A549 (cell line): ENCODE results near the gene FGD4. TPM values are rescaled to one million over a fixed set of nuclear protein-coding genes. Genes with fewer than 3 reads are reported as not detected.
A peak's percentile ranks its signal among the peaks of the same experiment; 100 is the strongest.

Source experiments
- ATAC-seq, 2 experiments: fragments of 200-7000 bp in 1 of 2; fragments of >200 bp in 1 of 2; cut with Nextera tagmentation in 1 of 2; cut with Tn5 transposase in 1 of 2; 3 replicates each; pipeline versions ENCODE4 v1.8.0 to v1.9.1; 2018 to 2020; ENCODE audit warnings: mild to moderate bottlenecking in 1 of 2, moderate library complexity in 1 of 2
- CTCF ChIA-PET: fragments of 300-600 bp; sonication (Branson Sonifier 250); formaldehyde crosslinking; extraction: SDS; loops from one replicate; lab custom pipeline; 2021; ENCODE audit warnings: antibody characterized with exemption, inconsistent platforms; lab: Yijun Ruan, JAX
- POLR2A ChIA-PET: fragments of 350-600 bp; formaldehyde crosslinking; extraction: SDS; loops from one replicate; lab custom pipeline; 2021; ENCODE audit warnings: antibody characterized with exemption, inconsistent platforms; lab: Yijun Ruan, JAX
- DNase-seq, 2 experiments: peaks; one replicate each; pipeline versions ENCODE4 v3.0.0 to v3.0.0-alpha.2; 2011 to 2016; ENCODE audit warnings: low read depth in 1 of 2, low spot score in 1 of 2
- FAIRE-seq: peaks from 2 replicates; lab custom pipeline; 2011; peaks lifted over from hg19 to GRCh38; lab: Jason Lieb, UNC
- H3K27ac ChIP-seq, 2 experiments: fragments of >200 bp; sonication (Bioruptor Twin); formaldehyde crosslinking; 3 replicates each; pipeline ENCODE4 v1.5.1; 2016 to 2017
- H3K4me1 ChIP-seq: fragments of >200 bp; sonication (Bioruptor Twin); formaldehyde crosslinking; 3 replicates; pipeline ENCODE4 v1.6.1; 2016
- H3K4me2 ChIP-seq: fragments of >200 bp; sonication (Bioruptor Twin); formaldehyde crosslinking; 3 replicates; pipeline ENCODE4 v1.6.1; 2016
- H3K4me3 ChIP-seq: fragments of >200 bp; sonication (Bioruptor Twin); formaldehyde crosslinking; 3 replicates; pipeline ENCODE4 v1.5.1; 2016
- H3K9me3 ChIP-seq: fragments of >200 bp; sonication (Bioruptor Twin); formaldehyde crosslinking; 3 replicates; pipeline ENCODE4 v1.6.1; 2016
- BCL3 ChIP-seq: fragments of >200 bp; sonication (Bioruptor Twin); formaldehyde crosslinking; IDR thresholded peaks from 3 replicates; pipeline ENCODE4 v1.6.1; 2016
- CTCF ChIP-seq: fragments of >200 bp; sonication (Bioruptor Twin); formaldehyde crosslinking; IDR thresholded peaks from 3 replicates; pipeline ENCODE4 v1.5.1; 2016
- E2F6 ChIP-seq: IDR thresholded peaks from 2 replicates; pipeline ENCODE4 v1.6.1; 2012; ENCODE audit warnings: low read depth, borderline replicate concordance
- EHF ChIP-seq: fragments of 250-450 bp; sonication (Bioruptor Pico); IDR thresholded peaks from 2 replicates; pipeline ENCODE4 v1.5.0; 2020; ENCODE audit warnings: mild to moderate bottlenecking
- EHMT2 ChIP-seq: fragments of 200-600 bp; sonication (generic); IDR thresholded peaks from 2 replicates; pipeline ENCODE4 v1.6.1; 2016; ENCODE audit warnings: antibody characterized with exemption, low read depth, mild to moderate bottlenecking, moderate library complexity
- ELK1 ChIP-seq: fragments of 150-350 bp; IDR thresholded peaks from 2 replicates; pipeline ENCODE4 v1.6.1; 2014; ENCODE audit warnings: low read depth, mild to moderate bottlenecking, low read length
- EP300 ChIP-seq, 2 experiments: fragments of >200 bp; sonication (Bioruptor Twin); formaldehyde crosslinking; IDR thresholded peaks; 2 replicates in 1 of 2; 3 replicates in 1 of 2; pipeline ENCODE4 v1.6.1; 2016 to 2017
- FOSB ChIP-seq: fragments of 250-450 bp; sonication (Bioruptor Pico); IDR thresholded peaks from 2 replicates; pipeline ENCODE4 v1.5.0; 2020; ENCODE audit warnings: mild to moderate bottlenecking, moderate library complexity
- HOXA7 ChIP-seq: fragments of 250-450 bp; sonication (Bioruptor Pico); IDR thresholded peaks from 2 replicates; pipeline ENCODE4 v1.5.0; 2020; ENCODE audit warnings: mild to moderate bottlenecking, moderate library complexity
- HOXB13 ChIP-seq: fragments of 250-450 bp; sonication (Bioruptor Pico); IDR thresholded peaks from 2 replicates; pipeline ENCODE4 v1.5.0; 2020; ENCODE audit warnings: low read depth, mild to moderate bottlenecking, moderate library complexity
- MAFK ChIP-seq: fragments of 450-650 bp; IDR thresholded peaks from 2 replicates; pipeline ENCODE4 v1.6.1; 2014; ENCODE audit not compliant: partially characterized antibody
- NR3C1 ChIP-seq: fragments of >200 bp; sonication (Bioruptor Twin); formaldehyde crosslinking; IDR thresholded peaks from 3 replicates; pipeline ENCODE4 v1.6.1; 2017
- PBX3 ChIP-seq: IDR thresholded peaks from 2 replicates; pipeline ENCODE4 v1.6.1; 2012
- RAD21 ChIP-seq, 2 experiments: fragments of >200 bp in 1 of 2; sonication (Bioruptor Twin) in 1 of 2; formaldehyde crosslinking in 1 of 2; IDR thresholded peaks in 1 of 2; conservative IDR thresholded peaks in 1 of 2; 2 replicates in 1 of 2; 3 replicates in 1 of 2; pipeline ENCODE4 v1.6.1; 2012 to 2018; ENCODE audit warnings: inconsistent platforms in 1 of 2
- SMC3 ChIP-seq: fragments of >200 bp; sonication (Bioruptor Twin); formaldehyde crosslinking; IDR thresholded peaks from 3 replicates; pipeline ENCODE4 v1.6.1; 2018; ENCODE audit warnings: inconsistent platforms
- USF2 ChIP-seq: fragments of 450-650 bp; IDR thresholded peaks from 2 replicates; pipeline ENCODE4 v1.6.1; 2014; ENCODE audit warnings: antibody characterized with exemption
- ZNF302 ChIP-seq: fragments of 250-450 bp; sonication (Bioruptor Pico); IDR thresholded peaks from 2 replicates; pipeline ENCODE4 v1.9.0; 2021; ENCODE audit warnings: inconsistent platforms, mild to moderate bottlenecking, moderate library complexity
- WGBS: methylation state at CpG from one replicate; pipeline ENCODE4 v1.1.6; 2017; ENCODE audit errors: missing lambda C conversion rate; 5-methylcytosine and 5-hydroxymethylcytosine counted together
- polyA plus RNA-seq, 4 experiments: library from polyadenylated mRNA; depleted of rRNA in 3 of 4; stranded (reverse); fragments of >200 nt; fragmentation: RNase III in 1 of 4; extraction: RNeasy Plus Mini Kit Qiagen cat#74134 plus additional on column Dnase treatment in 1 of 4; gene quantifications; 2 replicates in 3 of 4; 3 replicates in 1 of 4; pipeline ENCODE4 v1.2.3, GENCODE V29; 2011 to 2017

FGD4 gene
- polyA plus RNA-seq, 2 of the 4 experiments (the other 2 are of a cell fraction): 2.2 to 6.0 TPM

GRCh38 chr12:32534698-32535097 lies 135.3 kb downstream of the FGD4 start:
- ATAC-seq: peak in 1 of 2 experiments; percentile 9; a peak in 3 of 6 replicates
- Histone ChIP-seq H3K4me2 (peak overlapping the region; percentile 94), H3K4me3 (peak overlapping the region; percentile 42), H3K27ac (peak overlapping the region; percentile 57 to 66; a peak in 5 of 6 replicates), H3K4me1 (peaks cover 44% of the 10 kb centered on the region), H3K9me3 (no peaks in the 10 kb centered on the region)
- TF ChIP-seq CTCF (no peak), ZNF302 (CRISPR knock-in tag) (no peak), NR3C1 (no peak), ELK1 (no peak), PBX3 (no peak), USF2 (no peak), EP300 (IDR thresholded peaks at IDR 0.05) (no peak), MAFK (no peak), HOXB13 (no peak), FOSB (CRISPR knock-in tag) (no peak), EHMT2 (no peak), SMC3 (no peak), EHF (CRISPR knock-in tag) (no peak), BCL3 (no peak), HOXA7 (CRISPR knock-in tag) (no peak)
- CTCF ChIA-PET: no interaction called here
- 5% methylated on average over 1 of the region's 1 CpG for WGBS
- POLR2A ChIA-PET: no interaction called here
- no peak for DNase-seq
- no peak for FAIRE-seq

- 0 out of 5 replicates have a peak, but pooled peaks of 1 of the 2 experiments have one; percentile 10 for TF ChIP-seq RAD21 (conservative IDR thresholded peaks at IDR 0.05 in 1 of 2, IDR thresholded peaks at IDR 0.05 in 1 of 2)
- no peak for TF ChIP-seq E2F6
- DNase-seq (peak; percentile 31 to 46), ATAC-seq (peak; percentile 84 to 85), FAIRE-seq (no peak)
- 1% methylated on average over 6 of the region's 6 CpGs for WGBS
- Histone ChIP-seq H3K4me2 (peak overlapping the region; percentile 94), H3K4me1 (peaks cover 44% of the 10 kb centered on the region), H3K4me3 (peak overlapping the region; percentile 42), H3K9me3 (no peaks in the 10 kb centered on the region), H3K27ac (peak overlapping the region; percentile 57 to 66; a peak in 3 of 6 replicates)
- ChIA-PET POLR2A (no interaction called here), CTCF (interaction anchor here (0.6 to 0.7 kb wide), 2 partner anchors 42 to 130 kb away, joined by 3 to 5 read pairs; no protein-coding TSS in a partner anchor)
Observed at GRCh38 chr12:32535288-32535999, 136.1 kb downstream of the FGD4 start.
